OCI-LY7 (cell line): ENCODE measurements around the gene KNL1. TPM values are rescaled to one million over a fixed set of nuclear protein-coding genes. Genes with fewer than 3 reads are reported as not detected.
"Not testable (repeated sequence)": the region's sequence is repeated elsewhere in the genome, so short reads cannot be mapped to it uniquely, and the experiment has no call there.

Source experiments
- BruUV-seq: library from RNA; stranded (reverse); fragments of 400-500 nt; replicated peaks from 2 replicates; lab custom pipeline; 2021; lab: Mats Ljungman, UMichigan
- CTCF ChIA-PET: fragments of 300-600 bp; sonication (Branson Sonifier 250); formaldehyde crosslinking; loops from one replicate; lab custom pipeline; 2022; ENCODE audit warnings: antibody characterized with exemption; ENCODE audit not compliant: unreplicated experiment; lab: Charles Lee
- POLR2A ChIA-PET: fragments of 300-600 bp; sonication (Branson Sonifier 250); formaldehyde crosslinking; loops from one replicate; lab custom pipeline; 2022; ENCODE audit warnings: antibody characterized with exemption; lab: Charles Lee
- DNase-seq: peaks from one replicate; pipeline ENCODE4 v3.0.0-alpha.2; 2015; ENCODE audit warnings: low spot score
- H2AFZ ChIP-seq: fragments of 200-600 bp; sonication (generic), shearing (Covaris generic); 2 replicates; pipeline ENCODE4 v1.6.1; 2014; ENCODE audit warnings: mild to moderate bottlenecking, antibody characterized with exemption, low read length, moderate library complexity
- H3K27ac ChIP-seq: fragments of 200-600 bp; sonication (generic); 2 replicates; pipeline ENCODE4 v1.5.1; 2014; ENCODE audit warnings: mixed run types, low read depth, mild to moderate bottlenecking, moderate library complexity, low read length, inconsistent platforms; ENCODE audit not compliant: poor library complexity, severe bottlenecking
- H3K36me3 ChIP-seq: fragments of 200-600 bp; sonication (generic); 2 replicates; pipeline ENCODE4 v1.6.1; 2014; ENCODE audit warnings: mild to moderate bottlenecking, antibody characterized with exemption, low read length, moderate library complexity, mixed read lengths; ENCODE audit not compliant: insufficient read depth
- H3K4me1 ChIP-seq: fragments of 200-600 bp; sonication (generic); 2 replicates; pipeline ENCODE4 v1.5.1; 2014; ENCODE audit warnings: mild to moderate bottlenecking, low read length; ENCODE audit not compliant: insufficient read depth, poor library complexity, severe bottlenecking
- H3K4me2 ChIP-seq: fragments of 200-600 bp; sonication (generic); 2 replicates; pipeline ENCODE4 v1.6.1; 2014; ENCODE audit warnings: mild to moderate bottlenecking, low read length
- H3K4me3 ChIP-seq: fragments of 200-600 bp; sonication (generic); 2 replicates; pipeline ENCODE4 v1.5.1; 2014; ENCODE audit warnings: mild to moderate bottlenecking, low read depth, low read length; ENCODE audit not compliant: poor library complexity, severe bottlenecking
- H3K79me2 ChIP-seq: fragments of 200-600 bp; sonication (generic); 2 replicates; pipeline ENCODE4 v1.6.1; 2016; ENCODE audit warnings: low read depth, mild to moderate bottlenecking, low read length, moderate library complexity, mixed read lengths; ENCODE audit not compliant: insufficient read depth
- H3K9me2 ChIP-seq: fragments of 200-600 bp; sonication (generic); 2 replicates; pipeline ENCODE4 v1.6.1; 2016; ENCODE audit warnings: mild to moderate bottlenecking, low read length, mixed read lengths; ENCODE audit not compliant: insufficient read depth
- H3K9me3 ChIP-seq: fragments of 200-600 bp; sonication (generic); 2 replicates; pipeline ENCODE4 v1.6.1; 2014; ENCODE audit warnings: mild to moderate bottlenecking, mixed run types, low read length, mixed read lengths
- H4K20me1 ChIP-seq: fragments of 200-600 bp; sonication (generic); 2 replicates; pipeline ENCODE4 v1.6.1; 2014; ENCODE audit warnings: mild to moderate bottlenecking, antibody characterized with exemption, low read length, moderate library complexity, mixed read lengths; ENCODE audit not compliant: insufficient read depth
- CTCF ChIP-seq: fragments of 200-600 bp; sonication (generic); conservative IDR thresholded peaks from 2 replicates; pipeline ENCODE4 v1.5.1; 2014; ENCODE audit warnings: mild to moderate bottlenecking, antibody characterized with exemption, low read length, moderate library complexity, mixed read lengths
- EZH2phosphoT487 ChIP-seq: fragments of 200-600 bp; sonication (generic); IDR thresholded peaks from 2 replicates; pipeline ENCODE4 v1.6.1; 2018; ENCODE audit warnings: low read depth, borderline replicate concordance, mild to moderate bottlenecking, mixed run types, antibody characterized with exemption, low read length, moderate library complexity, mixed read lengths
- intact Hi-C: fragments of 100-400 bp; cut with micrococcal nuclease; formaldehyde crosslinking; loops from one replicate; pipeline ENCODE4 v1.10.0; 2022; ENCODE audit not compliant: unreplicated experiment
- total RNA-seq, 2 experiments: library from RNA; depleted of rRNA in 1 of 2; stranded (reverse); fragments of >200 nt in 1 of 2; shearing (Covaris generic) in 1 of 2; gene quantifications; 2 replicates each; pipeline ENCODE4 v1.2.3, GENCODE V29; 2014 to 2022

The KNL1 gene
- total RNA-seq, 2 experiments from 2014 or later: 51.3 to 58.7 TPM

GRCh38 chr15:40680151-40680550, 86.1 kb downstream of the KNL1 start:
- POLR2A ChIA-PET: interaction anchor here (0.6 to 3.0 kb wide), 3 partner anchors 14 to 90 kb away, joined by 4 to 9 read pairs (median 4); partner anchors contain the start of genes C15orf62 and RAD51
- CTCF ChIA-PET: interaction anchor here (1.3 kb wide), 1 partner anchor 214 kb away, joined by 5 read pairs; the partner anchor contains the start of gene VPS18
- Histone ChIP-seq H3K27ac (peak overlapping the region; percentile 63), H3K9me3 (no peaks in the 10 kb centered on the region), H3K4me1 (peaks cover 19% of the 10 kb centered on the region), H3K4me2 (peak overlapping the region; percentile 21; the same call in 1 of the 2 replicates), H3K9me2 (no peaks in the 10 kb centered on the region), H4K20me1 (no peaks in the 10 kb centered on the region), H3K4me3 (no peak overlapping the region), H3K79me2 (no peaks in the 10 kb centered on the region), H2AFZ (no peak overlapping the region; the same call in 1 of the 2 replicates), H3K36me3 (no peaks in the 10 kb centered on the region)
- intact Hi-C loops: no loop called here
- TF ChIP-seq CTCF (no peak), EZH2phosphoT487 (no peak)
- peak; percentile 21 for DNase-seq
- BruUV-seq: no TSS peak

- H3K79me2 ChIP-seq, H3K36me3 ChIP-seq, H3K9me2 ChIP-seq, H3K4me3 ChIP-seq, intact Hi-C loops, H3K9me3 ChIP-seq, H4K20me1 ChIP-seq, CTCF ChIA-PET, BruUV-seq: not testable (repeated sequence)
- Histone ChIP-seq H2AFZ (peak overlapping the region; percentile 13; the same call in 1 of the 2 replicates), H3K4me2 (peak overlapping the region; percentile 38), H3K27ac (peak overlapping the region; percentile 63), H3K4me1 (peaks cover 19% of the 10 kb centered on the region)
- POLR2A ChIA-PET: interaction anchor here (3.0 kb wide), 1 partner anchor 13 kb away, joined by 9 read pairs; the partner anchor contains the start of gene RAD51
- peak; percentile 48 for DNase-seq
These were observed 86.9 kb downstream of the KNL1 start for GRCh38 chr15:40680959-40681358.

GRCh38 chr15:40684381-40684780, 90.3 kb downstream of the KNL1 start:
- H3K9me3 ChIP-seq: no peaks in the 10 kb centered on the region

More at GRCh38 chr15:40684381-40684780, 90.3 kb downstream of the KNL1 start:
- H3K4me2 ChIP-seq: no peak overlapping the region
- TF ChIP-seq EZH2phosphoT487 (no peak), CTCF (no peak)
- no peak overlapping the region for H3K27ac ChIP-seq
- ChIA-PET POLR2A (interaction anchor here (0.7 to 2.8 kb wide), 3 partner anchors 10 to 98 kb away, joined by 3 to 14 read pairs (median 4); partner anchors contain the start of gene RAD51), CTCF (no interaction called here)
- intact Hi-C loops: no loop called here
- DNase-seq: no peak
- no peaks in the 10 kb centered on the region for H4K20me1 ChIP-seq
- H3K4me1 ChIP-seq: peaks cover 16% of the 10 kb centered on the region
- H3K9me2 ChIP-seq: no peaks in the 10 kb centered on the region
- no peaks in the 10 kb centered on the region for H3K79me2 ChIP-seq
- H2AFZ ChIP-seq: no peak overlapping the region
- no peaks in the 10 kb centered on the region for H3K36me3 ChIP-seq
- no peak overlapping the region for H3K4me3 ChIP-seq
- BruUV-seq: no TSS peak
